Central memory CD8-positive, alpha-beta T cell (primary cell): Measurements from ENCODE around the gene SHC2.

Source experiments
- ATAC-seq: fragments of 150-1000 bp; cut with Tn5 transposase; replicated peaks from 2 replicates; pipeline ENCODE4 v1.10.0; 2022; ENCODE audit warnings: mild to moderate bottlenecking, moderate FRiP score, moderate number of reproducible peaks; ENCODE audit not compliant: poor library complexity, severe bottlenecking; ENCODE audit errors: extremely low read depth
- DNase-seq, 2 donors: peaks; one replicate each; pipeline ENCODE4 v3.0.0; 2021; ENCODE audit warnings: low spot score in 2 of 2
- H3K27ac Mint-ChIP-seq: one replicate; pipeline ENCODE4 v1.8.0; 2022; ENCODE audit warnings: low read depth, mild to moderate bottlenecking, moderate library complexity, mixed read lengths
- H3K27me3 Mint-ChIP-seq: one replicate; pipeline ENCODE4 v1.8.0; 2022; ENCODE audit warnings: mixed read lengths
- H3K36me3 Mint-ChIP-seq: one replicate; pipeline ENCODE4 v1.8.0; 2022; ENCODE audit warnings: mild to moderate bottlenecking, moderate library complexity, mixed read lengths; ENCODE audit not compliant: insufficient read depth
- H3K4me1 Mint-ChIP-seq: one replicate; pipeline ENCODE4 v1.8.0; 2022; ENCODE audit warnings: mixed read lengths
- H3K4me3 Mint-ChIP-seq: one replicate; pipeline ENCODE4 v1.8.0; 2022; ENCODE audit warnings: mild to moderate bottlenecking, moderate library complexity, mixed read lengths
- H3K9me3 Mint-ChIP-seq: one replicate; pipeline ENCODE4 v1.8.0; 2022; ENCODE audit warnings: mixed read lengths

SHC2 gene

DNA sequence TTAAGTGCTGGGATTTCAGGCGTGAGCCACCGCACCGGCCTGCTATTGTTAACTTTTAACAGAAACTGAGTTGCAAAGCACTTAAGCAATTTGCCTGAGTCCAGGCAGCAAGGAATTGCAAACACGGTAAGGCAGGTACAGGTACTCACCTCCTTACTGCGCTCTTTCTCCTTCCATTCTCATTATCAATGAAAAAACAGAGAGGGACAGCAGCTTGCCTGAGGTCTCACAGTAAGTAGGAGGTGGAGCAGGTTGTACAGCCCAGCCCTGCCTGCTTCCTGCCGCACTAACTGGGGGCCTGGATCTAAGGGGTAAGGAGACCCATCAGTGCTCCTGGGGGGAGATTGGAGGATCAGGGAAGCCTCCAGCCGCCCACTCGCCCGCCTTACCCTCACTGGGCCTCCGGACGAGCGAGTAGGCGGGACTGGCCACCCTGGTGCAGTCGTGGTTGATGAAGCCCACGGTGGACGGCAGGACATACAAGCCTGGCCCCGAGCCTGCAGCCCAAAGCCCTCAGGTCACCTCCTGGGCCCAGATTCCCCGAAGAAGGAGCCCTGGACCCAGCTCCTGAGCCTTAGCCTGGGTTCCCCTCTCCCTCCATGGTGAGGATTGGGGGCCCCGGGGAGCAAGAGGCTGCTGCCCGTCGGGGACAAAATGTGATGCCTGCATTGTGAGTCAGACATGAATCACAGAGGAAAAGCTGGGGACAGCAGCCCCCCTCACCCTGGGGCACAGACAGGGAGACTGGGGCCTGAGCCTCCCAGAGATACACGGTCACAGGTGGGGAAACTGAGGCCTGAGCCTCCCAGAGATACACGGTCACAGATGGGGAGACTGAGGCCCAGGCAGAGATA lies 11.4 kb upstream of the SHC2 start:
- Mint-ChIP-seq H3K4me1 (no peaks in the 10 kb centered on the region), H3K36me3 (peaks cover 1% of the 10 kb centered on the region), H3K27ac (no peak overlapping the region), H3K9me3 (no peaks in the 10 kb centered on the region), H3K4me3 (no peak overlapping the region), H3K27me3 (no peaks in the 10 kb centered on the region)
- ATAC-seq: no peak
- DNase-seq: no peak

DNA sequence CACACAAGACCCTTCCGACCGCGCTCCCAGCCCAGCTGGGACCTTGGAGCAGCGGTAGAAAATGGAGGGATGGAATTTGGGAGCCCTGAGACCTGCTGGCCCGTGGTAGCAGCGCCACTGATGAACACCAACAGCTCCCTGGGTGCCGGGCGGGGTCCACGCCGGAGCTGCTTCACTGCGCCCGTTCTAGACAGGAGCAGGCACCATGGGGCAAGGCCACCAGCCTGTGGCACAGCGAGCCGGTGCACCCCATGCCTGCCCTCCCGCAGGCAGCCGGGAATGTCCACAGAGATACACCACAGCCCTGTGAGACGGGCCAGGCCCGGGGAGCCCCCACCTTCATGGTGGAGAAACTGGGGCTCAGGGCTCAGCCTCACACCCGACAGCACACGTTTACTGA lies 9.9 kb upstream of the SHC2 start:
- Mint-ChIP-seq H3K36me3 (peaks cover 3% of the 10 kb centered on the region), H3K27me3 (no peaks in the 10 kb centered on the region), H3K27ac (no peak overlapping the region), H3K4me3 (no peak overlapping the region), H3K9me3 (no peaks in the 10 kb centered on the region), H3K4me1 (no peaks in the 10 kb centered on the region)
- DNase-seq (no peak), ATAC-seq (no peak)

- no peak overlapping the region for H3K27ac Mint-ChIP-seq
- ATAC-seq (no peak), DNase-seq (no peak)
- peaks cover 3% of the 10 kb centered on the region for H3K36me3 Mint-ChIP-seq
- no peaks in the 10 kb centered on the region for H3K27me3 Mint-ChIP-seq
- no peaks in the 10 kb centered on the region for H3K4me1 Mint-ChIP-seq
- no peak overlapping the region for H3K4me3 Mint-ChIP-seq
- no peaks in the 10 kb centered on the region for H3K9me3 Mint-ChIP-seq
Observed at GRCh38 chr19:469833-470232, 9.0 kb upstream of the SHC2 start.

DNA sequence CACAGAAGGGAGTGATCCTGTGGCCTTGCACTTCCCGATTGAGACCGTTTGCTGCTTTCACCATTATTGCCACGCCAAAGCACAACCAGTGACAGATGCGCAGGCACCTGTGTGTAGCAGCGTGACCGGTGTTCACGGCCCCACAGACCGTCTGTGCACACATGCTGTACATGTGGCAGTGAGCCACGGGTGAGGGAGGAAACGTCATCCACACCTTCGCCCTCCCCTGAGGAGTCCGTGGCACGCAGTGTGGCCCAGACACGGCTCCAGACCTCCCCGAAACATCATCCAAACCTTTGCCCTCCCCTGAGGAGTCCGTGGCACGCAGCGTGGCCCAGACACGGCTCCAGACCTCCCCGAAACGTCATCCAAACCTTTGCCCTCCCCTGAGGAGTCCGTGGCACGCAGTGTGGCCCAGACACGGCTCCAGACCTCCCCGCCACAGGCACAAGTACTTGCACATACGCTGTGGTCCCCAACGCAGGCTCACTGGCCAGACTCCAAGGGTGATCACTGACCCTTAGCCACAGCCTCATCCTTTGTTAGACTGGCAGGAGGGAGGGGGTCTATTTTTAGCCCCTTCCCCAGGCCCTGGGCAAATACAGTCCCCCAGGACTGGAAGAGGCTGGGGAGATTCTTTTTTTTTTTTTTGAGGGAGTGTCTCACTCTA lies 7.9 kb upstream of the SHC2 start:
- Mint-ChIP-seq H3K27me3 (no peaks in the 10 kb centered on the region), H3K4me1 (no peaks in the 10 kb centered on the region), H3K36me3 (peaks cover 3% of the 10 kb centered on the region), H3K4me3 (no peak overlapping the region), H3K9me3 (no peaks in the 10 kb centered on the region), H3K27ac (no peak overlapping the region)
- DNase-seq (no peak), ATAC-seq (no peak)

- Mint-ChIP-seq H3K4me3 (no peak overlapping the region), H3K4me1 (no peaks in the 10 kb centered on the region), H3K9me3 (no peaks in the 10 kb centered on the region), H3K36me3 (peaks cover 3% of the 10 kb centered on the region), H3K27me3 (peaks cover 7% of the 10 kb centered on the region), H3K27ac (no peak overlapping the region)
- no peak for ATAC-seq
- no peak for DNase-seq
Observed at GRCh38 chr19:467554-467953, 6.7 kb upstream of the SHC2 start.

GRCh38 chr19:465056-465816 lies 4.4 kb upstream of the SHC2 start:
- Mint-ChIP-seq H3K9me3 (no peaks in the 10 kb centered on the region), H3K4me3 (no peak overlapping the region), H3K4me1 (no peaks in the 10 kb centered on the region), H3K36me3 (peaks cover 3% of the 10 kb centered on the region), H3K27me3 (peaks cover 10% of the 10 kb centered on the region), H3K27ac (no peak overlapping the region)
- ATAC-seq (no peak), DNase-seq (no peak)

DNA sequence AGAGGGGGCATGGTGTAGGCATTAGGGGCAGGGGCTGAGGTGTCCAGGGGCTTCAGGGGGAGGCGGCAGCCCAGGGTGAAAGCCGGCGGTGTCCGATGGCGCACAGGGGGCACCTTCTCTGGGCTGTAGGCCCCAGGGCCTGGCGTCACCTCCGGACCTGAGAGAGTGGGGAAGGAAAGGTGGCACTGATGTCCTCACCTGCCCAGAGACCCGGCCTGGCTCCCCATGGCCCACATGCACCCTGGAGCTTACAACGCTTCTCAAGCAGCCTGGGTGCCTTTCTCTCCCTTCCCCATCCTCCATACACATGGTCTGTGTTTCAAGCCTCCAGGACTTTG lies 3.3 kb upstream of the SHC2 start:
- ATAC-seq (no peak), DNase-seq (no peak)
- Mint-ChIP-seq H3K4me1 (no peaks in the 10 kb centered on the region), H3K4me3 (no peak overlapping the region), H3K27me3 (peaks cover 10% of the 10 kb centered on the region), H3K9me3 (no peaks in the 10 kb centered on the region), H3K27ac (no peak overlapping the region), H3K36me3 (peaks cover 6% of the 10 kb centered on the region)

- no peak overlapping the region for H3K4me3 Mint-ChIP-seq
- H3K27ac Mint-ChIP-seq: no peak overlapping the region
- H3K36me3 Mint-ChIP-seq: peaks cover 6% of the 10 kb centered on the region
- H3K9me3 Mint-ChIP-seq: no peaks in the 10 kb centered on the region
- DNase-seq (no peak), ATAC-seq (no peak)
- no peaks in the 10 kb centered on the region for H3K4me1 Mint-ChIP-seq
- H3K27me3 Mint-ChIP-seq: peaks cover 10% of the 10 kb centered on the region
Observed at GRCh38 chr19:463483-464207, 2.8 kb upstream of the SHC2 start.

- Mint-ChIP-seq H3K4me1 (no peaks in the 10 kb centered on the region), H3K4me3 (peak overlapping the region; percentile 68), H3K36me3 (peaks cover 6% of the 10 kb centered on the region), H3K27me3 (peaks cover 19% of the 10 kb centered on the region), H3K9me3 (no peaks in the 10 kb centered on the region), H3K27ac (no peak overlapping the region)
- ATAC-seq (no peak), DNase-seq (no peak)
Observed at GRCh38 chr19:461721-462551, 1.1 kb upstream of the SHC2 start.

- peaks cover 26% of the 10 kb centered on the region for H3K27me3 Mint-ChIP-seq
- no peak overlapping the region for H3K27ac Mint-ChIP-seq
- H3K4me1 Mint-ChIP-seq: no peaks in the 10 kb centered on the region
- no peaks in the 10 kb centered on the region for H3K9me3 Mint-ChIP-seq
- H3K36me3 Mint-ChIP-seq: peaks cover 5% of the 10 kb centered on the region
- DNase-seq (no peak), ATAC-seq (peak; percentile 43)
- peak overlapping the region; percentile 46 for H3K4me3 Mint-ChIP-seq
Observed at GRCh38 chr19:459724-460511, 915 bp downstream of the SHC2 start.
